ENCODE measurements around the gene RDH14.

The RDH14 gene

GRCh38 chr2:18550433-18550832 is 10.0 kb downstream of the RDH14 start:
- no peak for DNase-seq (ENCODE audit: low read depth)
- no peak overlapping the region for H3K4me3 ChIP-seq (ENCODE audit: low read depth, low read length)
- TF ChIP-seq MAX (IDR thresholded peaks at IDR 0.05; ENCODE audit: low read depth, low read length): no peak
- no peak for TF ChIP-seq CTCF (IDR thresholded peaks at IDR 0.05; ENCODE audit: low read depth, low read length)
- TF ChIP-seq POLR2A (IDR thresholded peaks at IDR 0.05; ENCODE audit: extremely low read depth, insufficient read length): no peak
- no peak for TF ChIP-seq MYC (IDR thresholded peaks at IDR 0.05; ENCODE audit: low read depth, low read length)

- no peak overlapping the region for H3K4me3 ChIP-seq (ENCODE audit: low read depth, low read length)
- no peak for DNase-seq (ENCODE audit: low read depth)
- no peak for TF ChIP-seq CTCF (IDR thresholded peaks at IDR 0.05; ENCODE audit: low read depth, low read length)
- no peak for TF ChIP-seq POLR2A (IDR thresholded peaks at IDR 0.05; ENCODE audit: extremely low read depth, insufficient read length)
- TF ChIP-seq MYC (IDR thresholded peaks at IDR 0.05; ENCODE audit: low read depth, low read length): no peak
- no peak for TF ChIP-seq MAX (IDR thresholded peaks at IDR 0.05; ENCODE audit: low read depth, low read length)
Observed at GRCh38 chr2:18549083-18549482, 11.4 kb downstream of the RDH14 start.

GRCh38 chr2:18548621-18549020 is 11.8 kb downstream of the RDH14 start:
- H3K4me3 ChIP-seq (ENCODE audit: low read depth, low read length): no peak overlapping the region
- no peak for TF ChIP-seq MAX (IDR thresholded peaks at IDR 0.05; ENCODE audit: low read depth, low read length)
- TF ChIP-seq CTCF (IDR thresholded peaks at IDR 0.05; ENCODE audit: low read depth, low read length): no peak
- no peak for TF ChIP-seq POLR2A (IDR thresholded peaks at IDR 0.05; ENCODE audit: extremely low read depth, insufficient read length)
- no peak for TF ChIP-seq MYC (IDR thresholded peaks at IDR 0.05; ENCODE audit: low read depth, low read length)
- DNase-seq (ENCODE audit: low read depth): no peak

GRCh38 chr2:18546567-18546966 is 13.9 kb downstream of the RDH14 start:
- TF ChIP-seq POLR2A (IDR thresholded peaks at IDR 0.05; ENCODE audit: extremely low read depth, insufficient read length): no peak
- no peak for DNase-seq (ENCODE audit: low read depth)
- no peak overlapping the region for H3K4me3 ChIP-seq (ENCODE audit: low read depth, low read length)

GRCh38 chr2:18545384-18545783 is 15.1 kb downstream of the RDH14 start:
- H3K4me3 ChIP-seq (ENCODE audit: low read depth, low read length): no peak overlapping the region
- TF ChIP-seq CTCF (IDR thresholded peaks at IDR 0.05; ENCODE audit: low read depth, low read length): no peak
- DNase-seq (ENCODE audit: low read depth): no peak

- H3K4me3 ChIP-seq (ENCODE audit: low read depth, low read length): no peak overlapping the region
- no peak for TF ChIP-seq MYC (IDR thresholded peaks at IDR 0.05; ENCODE audit: low read depth, low read length)
- no peak for TF ChIP-seq CTCF (IDR thresholded peaks at IDR 0.05; ENCODE audit: low read depth, low read length)
- no peak for TF ChIP-seq MAX (IDR thresholded peaks at IDR 0.05; ENCODE audit: low read depth, low read length)
- TF ChIP-seq POLR2A (IDR thresholded peaks at IDR 0.05; ENCODE audit: extremely low read depth, insufficient read length): no peak
- DNase-seq (ENCODE audit: low read depth): no peak
Observed at GRCh38 chr2:18544171-18544570, 16.3 kb downstream of the RDH14 start.

All from NB4 (cell line).